ENCODE measurements around the gene QKI.
"Not testable (repeated sequence)": the region's sequence is repeated elsewhere in the genome, so short reads cannot be mapped to it uniquely, and the experiment has no call there.

The QKI gene

DNA sequence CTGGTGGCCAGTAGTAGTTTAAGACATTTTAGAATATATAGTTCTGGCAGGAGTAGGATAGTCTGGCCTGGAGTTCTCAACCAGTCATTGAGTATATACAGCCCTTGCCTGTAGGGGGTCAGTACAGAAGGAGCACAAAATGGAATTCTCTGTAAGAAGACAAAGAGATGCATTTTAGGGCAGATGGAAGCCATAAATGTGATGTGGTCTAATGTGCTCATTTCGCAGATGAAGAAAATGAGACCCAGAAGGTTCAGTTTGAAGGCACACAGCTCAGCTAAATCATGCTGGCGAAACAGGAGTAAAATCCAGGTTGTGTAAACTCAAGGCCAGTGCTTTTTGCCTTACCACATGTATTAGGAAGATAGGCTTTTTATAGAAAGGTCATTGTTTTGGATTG lies 29.6 kb downstream of the QKI start:
- DNase-seq: no peak

DNA sequence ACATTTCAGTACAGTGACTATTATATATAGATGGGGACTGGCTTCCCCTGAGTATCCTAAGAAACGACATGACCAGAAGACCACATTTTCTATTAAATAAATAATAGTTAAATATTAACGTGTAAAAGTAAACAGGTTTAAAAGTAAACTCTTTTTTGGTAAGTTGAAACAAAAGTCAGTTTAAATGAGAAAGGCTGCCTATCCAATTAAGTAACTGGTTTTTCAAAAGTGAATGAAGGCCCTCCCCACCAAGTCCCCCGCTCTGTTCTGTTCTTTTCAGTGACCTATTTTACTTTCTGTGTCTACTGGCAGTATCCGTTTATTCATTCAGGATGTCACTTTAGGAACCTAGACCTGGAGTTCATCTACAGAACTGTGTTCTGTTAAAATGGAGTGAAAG lies 32.0 kb downstream of the QKI start:
- no peak for DNase-seq

DNA sequence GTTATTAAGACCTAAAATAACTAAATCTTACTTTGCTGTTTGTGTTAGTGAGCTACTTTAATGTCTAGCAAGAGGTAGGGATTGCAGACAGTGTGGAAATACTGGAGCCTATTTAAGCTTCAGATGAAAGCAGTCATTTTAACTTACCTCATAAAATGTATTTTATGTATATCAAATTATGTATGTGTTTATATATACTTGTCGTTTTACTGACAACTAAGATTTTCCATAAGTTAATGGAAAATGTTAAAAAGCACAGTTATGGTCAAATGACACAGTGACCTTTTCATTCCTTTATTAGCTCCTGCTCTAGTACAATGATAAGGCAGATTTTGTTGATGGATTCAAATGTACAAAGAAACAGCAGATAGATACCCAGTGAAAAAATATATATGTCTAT lies 34.6 kb downstream of the QKI start:
- DNase-seq: no peak

DNA sequence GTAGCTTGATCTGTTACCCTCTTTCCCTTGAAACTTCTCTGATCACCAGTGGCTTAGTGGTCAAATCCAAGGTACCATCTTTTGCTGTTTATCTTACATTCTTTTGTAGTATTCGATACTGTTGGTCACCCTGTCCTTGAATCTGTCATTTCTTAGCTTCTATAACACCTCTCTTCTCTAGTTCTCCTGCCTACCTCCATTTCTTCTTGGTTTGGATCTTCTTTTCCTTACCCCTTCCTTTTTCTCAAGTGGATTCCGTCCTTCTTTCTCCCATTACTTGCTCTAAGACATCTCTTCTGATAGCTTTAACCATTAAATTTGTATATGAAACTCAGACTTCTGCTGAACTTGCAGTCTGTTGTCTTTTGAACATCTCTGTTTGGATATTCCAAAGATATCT lies 39.9 kb downstream of the QKI start:
- no peak for DNase-seq

DNA sequence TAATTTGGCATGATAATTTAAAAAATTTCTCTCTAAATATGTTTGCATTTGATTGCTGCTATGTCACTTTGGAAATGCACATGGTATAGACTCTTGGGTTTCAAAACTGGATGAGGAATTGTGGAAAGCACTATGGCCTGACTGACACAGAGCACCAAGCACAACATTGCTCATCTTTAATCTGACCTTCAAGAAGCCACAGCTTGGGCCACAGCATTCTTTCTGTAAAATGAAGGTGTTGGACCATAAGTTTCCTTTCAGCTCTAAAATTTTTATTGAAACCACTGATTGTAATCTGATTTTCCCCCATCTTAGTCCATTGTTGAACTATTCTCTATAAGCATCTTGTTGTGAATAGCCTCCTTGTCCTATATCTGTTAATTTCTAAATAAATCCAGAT lies 41.0 kb downstream of the QKI start:
- DNase-seq: no peak

GRCh38 chr6:163457637-163458561 lies 43.4 kb downstream of the QKI start:
- peak; percentile 62 for DNase-seq

GRCh38 chr6:163459007-163459406 lies 44.5 kb downstream of the QKI start:
- DNase-seq: no peak

DNA sequence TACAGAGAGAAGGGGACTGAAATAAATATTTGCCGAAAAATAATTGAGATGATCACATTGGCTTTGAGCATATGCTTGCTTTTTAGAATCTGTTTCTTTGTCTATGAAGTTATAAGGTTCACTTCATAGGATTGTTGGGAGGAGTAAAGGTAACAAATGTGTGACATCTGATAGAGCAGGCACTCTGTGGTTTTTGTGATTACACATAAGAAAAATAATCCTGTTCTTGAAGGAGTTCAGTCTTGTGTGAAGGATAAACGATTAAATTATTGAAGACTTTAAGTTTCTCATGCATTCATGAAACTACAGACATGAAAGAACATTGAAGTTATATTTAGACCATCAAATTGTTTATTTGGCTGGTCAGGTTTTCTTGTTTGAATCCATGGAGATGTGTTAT lies 45.0 kb downstream of the QKI start:
- no peak for DNase-seq

DNA sequence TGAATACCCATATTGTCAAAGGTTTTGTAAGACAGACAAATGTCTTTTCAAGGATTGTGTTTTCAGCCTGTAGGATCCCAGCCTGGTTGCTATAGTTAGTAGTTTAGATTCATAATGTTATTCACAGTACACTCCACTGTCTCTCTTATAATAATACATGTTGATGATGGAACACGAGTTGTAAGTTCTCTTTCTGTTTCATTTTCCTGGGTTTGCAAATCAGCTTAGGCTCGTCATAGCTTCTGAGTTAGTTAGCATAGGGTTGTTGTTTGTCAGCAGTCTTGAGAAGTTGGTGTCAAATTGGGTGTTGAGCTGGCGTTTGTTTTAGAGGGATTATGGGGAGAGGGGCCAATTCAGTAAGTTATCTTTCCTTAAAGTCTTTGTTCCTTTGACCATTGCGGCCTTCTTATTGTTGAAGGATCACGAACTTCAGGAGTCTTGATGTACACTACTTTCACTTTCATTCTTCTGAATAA lies 45.8 kb downstream of the QKI start:
- DNase-seq: no peak

DNA sequence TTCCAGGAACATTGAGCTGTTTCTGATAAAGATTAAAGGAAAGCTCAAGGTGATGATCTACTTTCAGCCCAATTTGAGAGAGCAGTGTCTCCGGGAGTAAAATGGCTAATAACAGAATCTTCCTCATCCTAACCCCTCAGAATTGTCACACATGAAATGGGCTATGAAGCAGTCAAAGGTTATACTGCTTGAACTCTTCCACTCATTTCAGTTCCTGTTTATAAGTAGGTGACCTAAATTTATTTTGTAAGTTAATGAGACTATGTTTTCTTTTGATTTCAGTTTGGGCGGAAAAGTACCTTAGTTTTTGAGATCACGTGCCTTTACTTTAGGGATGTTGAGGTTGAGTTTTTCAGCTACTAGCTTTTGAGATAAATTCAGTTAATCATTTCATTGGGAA lies 47.2 kb downstream of the QKI start:
- DNase-seq: no peak

DNA sequence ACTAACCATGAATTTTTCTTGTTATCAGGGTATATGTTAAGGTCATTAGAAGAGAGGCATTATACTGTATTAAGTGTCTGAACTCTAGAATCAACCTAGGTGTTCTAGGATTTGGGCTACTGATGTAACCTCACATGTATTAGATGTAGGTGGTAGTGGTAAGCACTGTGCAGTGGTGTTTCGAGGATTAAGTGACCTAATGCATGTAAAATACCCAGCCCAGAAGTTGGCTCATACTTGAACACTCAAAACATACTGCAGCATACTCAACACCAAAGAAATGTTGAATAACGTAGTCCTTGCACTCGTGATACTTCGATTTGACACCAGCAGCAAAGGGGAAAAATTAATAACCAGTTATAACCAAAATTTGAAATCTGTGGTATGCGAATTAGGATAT lies 48.7 kb downstream of the QKI start:
- no peak for DNase-seq

DNA sequence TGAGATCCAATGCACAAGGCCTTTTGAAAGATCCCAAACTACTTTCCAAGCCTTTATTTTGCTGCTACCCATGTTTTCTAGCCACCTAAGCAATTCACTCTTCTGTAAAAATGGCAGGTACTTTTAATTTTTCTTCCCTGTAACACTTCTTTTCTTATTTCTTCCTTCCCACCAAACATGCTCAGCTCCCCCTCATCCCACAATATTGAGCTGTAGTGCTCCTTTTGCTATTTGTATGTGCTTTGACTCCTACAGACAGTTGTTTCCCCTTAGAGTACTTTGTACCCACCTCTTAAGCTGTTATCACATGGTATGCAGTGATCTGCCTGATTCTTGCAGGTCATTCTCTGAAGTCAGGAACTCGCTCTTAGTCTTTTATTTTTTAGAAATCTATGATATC lies 49.3 kb downstream of the QKI start:
- DNase-seq: no peak

DNA sequence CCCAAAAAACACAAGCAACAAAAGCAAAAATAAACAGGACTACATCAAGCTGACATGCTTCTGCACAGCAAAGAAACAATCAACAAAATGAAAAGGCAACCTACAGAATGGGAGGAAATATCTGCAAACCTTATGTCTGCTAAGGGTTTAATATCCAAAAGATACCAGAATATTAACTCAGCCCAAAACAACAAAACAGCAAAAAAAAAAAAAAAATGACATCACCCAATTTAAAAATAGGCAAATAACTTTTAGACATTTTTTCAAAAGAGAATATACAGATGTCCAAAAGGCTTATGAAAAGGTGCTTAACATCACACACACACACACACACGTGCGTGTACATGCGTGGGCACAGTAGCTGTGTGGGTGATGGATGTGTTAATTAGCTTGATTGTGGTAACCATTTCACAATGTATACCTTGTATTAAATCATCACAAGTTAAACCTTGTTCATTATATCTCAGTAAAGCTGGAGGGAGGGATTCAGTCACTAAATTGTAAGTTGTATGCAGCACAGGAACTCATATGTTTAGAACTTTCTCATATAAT lies 52.4 kb downstream of the QKI start:
- no peak for DNase-seq

- DNase-seq: no peak
These were observed 54.2 kb downstream of the QKI start for GRCh38 chr6:163468738-163469137.

DNA sequence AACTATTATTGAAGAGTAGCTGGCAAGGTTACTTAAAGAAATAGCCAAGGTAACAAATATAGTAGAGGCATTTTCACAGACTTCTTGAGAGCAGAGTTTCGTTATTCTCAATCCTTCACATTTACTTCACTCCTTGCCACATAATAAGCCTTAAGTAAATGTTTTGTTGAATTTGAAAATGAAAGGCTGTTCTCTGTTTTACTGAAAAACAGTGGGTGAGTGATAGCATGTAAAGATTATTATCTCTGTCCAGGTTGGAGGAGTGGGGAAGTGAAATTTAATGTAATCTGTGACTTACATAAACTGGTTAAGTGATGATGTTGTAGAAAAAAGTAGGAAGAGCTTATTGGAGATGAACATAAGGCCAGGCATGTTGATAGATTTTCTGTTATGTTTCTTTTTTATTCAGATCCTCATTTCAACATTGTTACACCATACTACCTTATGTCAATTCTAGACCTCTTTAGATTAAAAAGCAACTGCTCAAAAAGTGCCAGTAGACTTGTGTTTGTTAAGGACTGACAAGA lies 55.0 kb downstream of the QKI start:
- peak; percentile 76 for DNase-seq

DNA sequence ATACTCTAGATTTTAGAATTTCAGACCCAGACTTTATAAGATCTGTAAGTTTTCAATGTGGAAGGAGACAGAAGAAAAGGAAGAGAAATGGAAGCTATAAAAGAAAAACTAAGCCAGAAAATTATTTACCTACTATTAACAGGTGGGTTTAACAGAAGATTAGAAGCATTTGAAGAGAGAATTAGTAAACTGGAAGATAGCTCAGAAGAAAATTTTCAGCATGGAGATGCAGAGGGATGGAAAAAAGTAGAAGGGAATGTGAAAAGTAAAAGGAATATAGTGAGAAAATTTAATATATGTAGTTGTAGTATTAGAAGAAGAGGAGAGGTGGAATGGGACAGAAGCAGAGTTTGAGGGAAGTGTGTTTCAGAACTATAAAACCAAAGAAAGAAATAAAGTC lies 56.1 kb downstream of the QKI start:
- no peak for DNase-seq

DNA sequence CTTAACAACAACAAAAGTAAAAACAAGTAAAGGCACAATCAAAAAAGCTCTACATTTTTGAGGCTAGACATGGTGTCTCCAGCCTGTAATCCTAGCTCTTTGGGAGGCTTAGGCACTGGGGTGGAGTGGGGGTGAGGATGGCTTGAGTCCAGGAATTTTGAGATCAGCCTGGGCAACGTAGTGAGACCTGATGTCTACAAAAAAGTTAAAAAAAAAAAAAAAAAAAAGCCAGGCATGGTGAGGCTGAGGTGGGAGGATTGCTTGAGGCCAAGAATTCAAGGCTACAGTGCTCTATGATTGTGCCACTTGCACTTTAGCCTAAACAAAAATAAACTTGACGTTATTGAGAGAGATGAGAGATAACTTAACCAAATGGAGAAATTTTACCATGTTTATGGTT lies 60.1 kb downstream of the QKI start:
- no peak for DNase-seq

DNA sequence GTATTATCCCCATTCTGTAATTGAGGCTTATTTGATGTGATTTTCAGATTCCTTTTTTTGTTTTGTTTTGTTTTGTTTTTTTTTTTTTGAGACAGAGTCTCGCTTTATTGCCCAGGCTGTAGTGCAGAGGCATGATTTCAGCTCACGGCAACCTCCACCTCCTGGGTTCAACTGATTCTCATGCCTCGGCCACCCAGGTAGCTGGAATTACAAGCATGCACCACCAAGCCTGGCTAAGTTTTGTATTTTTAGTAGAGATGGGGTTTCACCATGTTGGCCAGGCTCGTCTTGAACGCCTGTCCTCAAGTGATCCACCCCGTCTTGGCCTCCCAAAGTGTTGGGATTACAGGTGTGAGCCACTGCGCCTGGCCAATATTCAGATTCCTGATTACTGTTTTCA lies 62.4 kb downstream of the QKI start:
- DNase-seq: not testable (repeated sequence)

DNA sequence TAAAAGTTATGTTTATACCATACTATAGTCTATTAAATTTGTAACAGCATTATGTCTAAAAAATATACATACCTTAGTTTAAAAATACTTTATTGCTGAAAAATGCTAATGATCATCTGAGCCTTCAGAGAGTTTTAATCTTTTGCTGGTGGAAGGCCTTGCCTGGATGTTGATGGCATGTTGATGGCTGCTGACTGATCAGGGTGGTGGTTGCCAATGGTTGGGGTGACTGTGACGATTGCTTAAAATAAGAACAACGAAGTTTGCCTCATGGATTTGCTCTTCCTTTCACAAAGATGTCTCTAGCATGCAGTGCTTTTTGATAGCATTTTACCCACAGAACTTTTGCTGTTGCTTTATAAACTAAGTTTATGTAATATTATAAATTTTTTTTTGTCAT lies 68.6 kb downstream of the QKI start:
- DNase-seq: no peak

- peak; percentile 40 for DNase-seq
These were observed 70.9 kb downstream of the QKI start for GRCh38 chr6:163485388-163485851.

GRCh38 chr6:163486821-163487220 lies 72.3 kb downstream of the QKI start:
- no peak for DNase-seq

- DNase-seq: peak; percentile 56
These were observed 73.1 kb downstream of the QKI start for GRCh38 chr6:163487606-163488005.

DNA sequence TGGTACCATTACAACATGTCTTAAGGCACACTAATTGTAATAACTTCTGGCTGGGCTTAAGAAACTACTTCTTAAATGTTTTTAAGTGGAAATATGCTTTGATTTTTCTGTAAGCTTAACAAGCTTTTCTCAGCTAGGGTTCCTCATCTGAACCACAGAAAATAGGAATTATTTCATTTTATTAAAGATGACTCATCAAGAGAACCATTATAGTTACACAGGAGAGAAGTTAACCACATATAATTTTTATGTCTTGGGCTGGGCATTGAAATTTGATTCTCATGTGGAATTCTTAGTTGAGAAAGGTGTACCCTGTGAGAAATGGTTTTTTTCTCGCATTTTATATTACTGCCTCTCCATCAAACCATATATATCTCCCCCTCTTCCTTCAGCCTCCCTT lies 75.1 kb downstream of the QKI start:
- DNase-seq: no peak

Measured in MV-4-11 (cell line).